HG02798 (cell line): Measurements from ENCODE around the gene ST8SIA5.

Experiments used
- ATAC-seq: cut with Tn5 transposase; IDR thresholded peaks from one replicate; pipeline ENCODE4 v1.9.1; 2021; ENCODE audit warnings: mild to moderate bottlenecking; ENCODE audit not compliant: unreplicated experiment, poor library complexity

Gene ST8SIA5

DNA sequence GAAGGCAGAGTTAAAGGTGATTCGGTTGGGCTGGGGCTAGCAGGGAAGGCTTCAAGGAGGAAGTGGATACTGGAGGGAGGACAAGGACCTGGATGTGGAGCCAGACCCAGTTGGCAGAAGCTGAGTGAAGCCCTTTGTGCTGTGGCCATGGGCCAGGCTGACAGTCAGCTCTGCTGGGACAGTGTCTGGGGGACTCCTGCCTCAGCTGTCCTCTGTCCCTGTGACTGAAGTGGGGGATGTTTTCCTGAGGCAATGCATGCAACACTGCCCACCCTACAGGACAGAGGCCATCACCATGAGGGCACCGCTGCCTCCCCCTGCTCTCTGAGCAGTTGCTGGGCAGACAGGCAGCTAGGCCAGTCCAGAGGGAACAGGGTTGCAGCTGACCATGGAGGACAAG lies 40.0 kb downstream of the ST8SIA5 start:
- no peak for ATAC-seq

DNA sequence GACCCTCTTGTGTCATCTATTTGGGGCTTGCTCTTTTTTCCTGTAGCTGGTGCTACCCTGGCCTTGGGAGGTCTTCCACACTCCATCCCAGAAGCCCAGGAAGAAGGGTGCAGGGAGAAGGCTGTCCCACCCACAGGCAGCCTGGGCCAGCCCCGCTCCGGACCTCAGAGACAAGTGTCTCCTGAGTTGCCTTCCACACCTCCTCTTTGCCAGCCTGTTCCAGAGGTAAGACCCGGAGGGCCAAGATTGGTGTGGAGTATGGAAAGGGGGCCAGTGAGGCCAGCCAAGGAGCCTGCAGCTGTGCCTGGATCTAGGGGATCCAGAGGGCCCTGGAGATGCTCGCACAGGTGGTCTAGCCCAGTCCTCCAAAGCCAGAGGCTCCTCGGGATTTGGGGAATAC lies 40.5 kb downstream of the ST8SIA5 start:
- ATAC-seq, result no peak

DNA sequence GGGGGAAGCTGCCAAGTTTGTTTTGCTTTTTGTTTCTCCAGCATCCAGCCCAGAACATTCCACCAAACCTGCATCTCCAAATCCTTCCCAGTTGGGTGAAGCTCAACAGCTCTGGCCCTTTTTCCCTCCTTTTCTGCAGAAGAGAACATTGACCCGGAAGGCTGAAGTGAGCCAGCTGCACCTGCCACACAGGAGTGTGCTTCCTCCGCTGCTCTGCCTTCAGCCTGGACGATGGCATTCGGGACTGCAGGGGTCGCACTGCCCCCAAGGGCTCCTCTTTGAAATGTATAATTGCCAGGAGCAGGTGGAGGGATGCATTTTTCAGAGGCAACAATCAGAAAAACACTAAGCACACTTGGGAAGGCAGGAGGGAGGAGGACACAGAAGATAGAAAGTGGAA lies 41.8 kb downstream of the ST8SIA5 start:
- ATAC-seq, result no peak

DNA sequence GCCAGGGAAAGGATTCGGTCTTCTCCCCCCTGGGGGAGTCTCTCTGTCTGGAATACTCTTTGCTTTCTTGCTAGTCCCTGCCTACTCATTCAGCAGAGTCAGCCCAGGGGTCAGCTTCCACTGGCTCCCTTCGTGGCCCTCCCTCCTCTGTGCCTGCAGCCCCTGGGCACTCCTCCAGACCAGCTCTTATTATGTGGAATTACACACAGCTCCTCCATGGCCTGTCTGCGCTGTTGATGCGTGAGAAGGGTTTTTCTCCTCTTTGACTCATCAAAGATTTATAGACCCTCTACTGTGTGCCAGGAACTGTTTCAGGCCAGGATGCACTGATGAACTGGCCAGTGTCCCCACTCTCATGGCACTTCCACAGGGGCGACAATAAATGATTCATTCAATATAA lies 44.4 kb downstream of the ST8SIA5 start:
- ATAC-seq, result no peak

DNA sequence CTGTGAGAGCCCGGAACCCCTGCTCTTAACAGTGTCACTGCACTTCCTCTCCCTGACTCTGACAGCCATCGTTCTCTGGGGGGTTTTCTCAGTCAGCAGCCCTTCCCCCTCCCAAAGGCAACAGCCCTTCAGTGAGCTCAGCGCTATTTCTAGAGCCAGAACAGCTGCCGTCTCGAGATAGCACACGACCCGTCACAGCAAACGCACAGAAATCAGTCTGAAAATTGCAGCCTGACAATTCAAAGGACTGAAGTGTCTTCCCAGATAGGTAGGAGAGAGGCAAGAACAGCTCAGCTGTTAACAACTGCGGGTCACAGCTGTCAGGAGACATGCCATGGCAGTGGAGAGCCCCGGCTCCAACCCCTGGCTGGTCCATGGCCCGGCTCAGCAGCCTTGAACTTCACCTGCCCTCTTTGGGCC lies 45.4 kb downstream of the ST8SIA5 start:
- no peak for ATAC-seq

DNA sequence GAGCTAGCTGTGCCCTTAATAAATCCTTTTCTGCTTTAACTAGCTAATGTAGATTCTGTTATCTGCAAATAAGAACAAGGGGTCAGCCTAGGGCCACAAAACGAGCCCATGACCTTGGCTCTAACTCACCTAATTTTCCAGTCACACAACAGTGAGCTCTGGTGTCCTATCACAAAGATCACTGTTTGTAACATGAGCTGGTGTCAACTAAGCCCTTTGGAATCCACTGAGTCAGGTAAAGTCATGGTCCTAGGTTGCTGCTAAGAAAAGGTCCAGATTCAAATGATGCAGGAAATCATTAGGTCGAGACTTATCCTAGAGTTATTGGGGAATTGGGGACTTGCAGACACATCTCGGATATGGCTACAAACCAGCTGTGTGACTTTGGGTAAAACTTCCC lies 49.9 kb downstream of the ST8SIA5 start:
- no peak for ATAC-seq

DNA sequence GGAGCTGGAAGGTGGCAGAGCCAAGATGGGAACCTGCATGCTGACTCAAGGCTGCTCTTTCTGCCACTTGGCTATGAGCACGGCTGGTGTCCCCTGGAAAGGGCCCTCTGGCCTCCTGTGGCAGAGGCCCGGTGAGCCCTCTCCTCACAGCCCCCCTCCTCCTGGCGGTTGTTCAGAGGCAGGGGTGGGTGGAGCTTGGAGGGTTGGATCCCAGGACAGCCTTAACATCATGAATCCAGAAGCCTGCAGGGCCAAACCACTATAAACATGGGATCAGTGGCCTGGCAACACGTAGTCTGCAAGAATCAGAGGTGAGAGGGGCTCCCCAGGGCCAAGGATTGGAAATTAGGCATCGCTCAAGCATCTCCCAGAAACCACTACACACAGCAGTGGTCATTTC lies 51.3 kb downstream of the ST8SIA5 start:
- ATAC-seq, result no peak

DNA sequence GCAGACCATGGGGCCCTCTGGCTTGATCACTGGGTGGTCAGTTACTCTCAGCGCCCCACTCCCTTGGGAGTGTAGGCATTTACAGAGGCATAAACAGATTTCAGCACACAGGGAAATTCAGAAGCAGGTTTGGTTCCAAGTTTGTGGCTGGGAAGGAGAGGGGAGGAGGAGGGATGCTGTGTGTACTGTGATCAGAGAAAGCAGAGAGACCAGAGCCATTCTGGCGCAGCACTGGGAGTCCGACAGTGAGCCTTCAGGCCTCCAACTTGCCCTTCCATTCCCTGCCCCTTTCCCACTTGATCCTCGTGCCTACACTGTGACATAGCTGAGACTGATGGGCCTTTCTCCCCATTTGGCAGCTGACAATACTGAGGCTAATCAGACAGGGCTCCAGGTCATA lies 52.0 kb downstream of the ST8SIA5 start:
- no peak for ATAC-seq

DNA sequence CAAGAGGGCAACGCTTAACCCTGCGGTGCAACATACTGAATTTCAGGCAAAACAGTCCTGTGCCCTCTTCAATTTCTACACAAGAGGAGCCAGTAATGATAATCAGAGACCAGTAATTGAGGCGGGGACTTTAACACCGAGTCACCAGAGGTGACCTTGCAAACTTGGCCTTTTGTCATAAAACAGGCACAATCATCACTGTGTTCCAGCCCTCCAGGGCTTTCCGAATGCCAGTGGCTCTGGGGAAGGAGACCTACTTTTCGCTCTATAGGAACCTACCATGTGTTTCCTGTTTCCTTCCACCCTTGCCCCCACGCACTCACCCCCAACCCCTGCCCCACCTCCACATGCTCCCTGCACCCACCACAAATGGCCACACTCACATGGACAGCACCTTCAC lies 52.7 kb downstream of the ST8SIA5 start:
- no peak for ATAC-seq

DNA sequence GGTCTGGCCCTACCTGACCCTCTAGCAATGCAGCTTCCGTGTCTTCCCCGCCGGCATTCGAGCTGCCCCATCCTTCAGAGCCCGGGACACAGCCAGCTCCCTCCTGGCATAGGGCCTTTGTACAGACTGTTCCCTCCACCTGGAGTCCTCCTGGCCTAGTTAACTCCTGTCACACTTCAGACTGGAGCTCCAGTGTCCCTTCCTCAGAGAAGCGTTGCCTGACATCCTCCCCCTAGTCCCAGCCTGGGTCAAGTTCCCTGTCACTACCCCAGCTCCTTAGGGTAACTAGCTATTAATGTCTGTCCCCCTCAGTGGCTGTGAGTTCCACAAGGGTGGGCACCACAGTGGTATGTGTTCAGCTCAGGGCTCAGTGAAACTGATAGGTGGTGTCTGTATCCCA lies 54.4 kb downstream of the ST8SIA5 start:
- no peak for ATAC-seq

DNA sequence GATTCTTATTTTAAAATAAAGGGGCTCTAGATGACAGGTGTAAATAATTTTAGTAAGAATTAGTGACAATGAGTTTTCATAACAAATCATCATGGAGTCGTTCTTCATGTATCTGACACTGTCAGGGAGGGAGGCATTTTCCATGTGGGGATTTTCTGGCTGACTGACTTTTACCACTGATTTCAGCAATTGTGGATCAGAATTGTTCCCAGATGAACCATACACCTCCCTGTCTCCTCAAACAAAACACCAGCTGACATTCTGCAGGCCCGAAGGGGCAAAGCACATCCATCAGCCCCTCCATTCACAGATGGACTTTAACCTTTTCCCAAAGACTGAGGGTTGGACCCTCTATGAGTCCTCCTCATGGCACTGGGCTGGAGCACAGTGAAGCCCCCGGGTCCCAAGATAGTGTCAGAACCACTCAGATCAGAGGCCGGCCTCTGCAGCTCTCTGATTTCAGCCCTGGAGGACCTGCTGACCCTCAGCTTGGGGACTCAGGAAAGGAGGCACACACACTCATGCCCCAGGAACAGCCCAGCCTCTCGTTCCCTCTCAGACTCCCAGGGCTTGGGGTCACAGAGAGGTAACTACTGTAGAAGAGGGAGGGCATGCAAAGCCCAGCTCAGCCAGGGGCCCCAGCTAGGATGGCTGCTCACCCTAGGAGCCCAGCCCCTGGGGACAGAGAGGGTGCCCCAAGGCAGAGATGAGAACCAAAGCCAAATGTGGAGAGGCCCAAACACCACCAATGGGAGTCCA lies 56.6 kb downstream of the ST8SIA5 start:
- ATAC-seq, result no peak

DNA sequence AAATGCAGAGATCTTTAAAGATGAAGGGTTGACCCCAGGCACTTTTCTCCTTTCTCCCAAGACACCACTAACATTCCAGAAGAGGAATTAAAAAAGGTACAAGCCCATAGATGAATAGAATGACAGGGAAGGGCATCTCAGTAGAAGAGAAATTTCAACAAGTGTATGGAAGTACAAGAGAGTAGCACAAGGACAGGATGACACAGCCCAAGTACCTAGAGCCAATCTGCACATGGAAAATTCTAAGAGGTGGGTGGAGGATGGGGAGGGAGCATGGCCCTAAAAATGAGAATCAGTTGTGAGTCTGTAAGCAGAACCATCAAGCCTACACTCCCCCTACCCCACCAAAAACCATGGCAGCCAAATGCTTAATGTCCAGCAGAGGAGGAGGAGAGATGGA lies 60.2 kb downstream of the ST8SIA5 start:
- no peak for ATAC-seq

DNA sequence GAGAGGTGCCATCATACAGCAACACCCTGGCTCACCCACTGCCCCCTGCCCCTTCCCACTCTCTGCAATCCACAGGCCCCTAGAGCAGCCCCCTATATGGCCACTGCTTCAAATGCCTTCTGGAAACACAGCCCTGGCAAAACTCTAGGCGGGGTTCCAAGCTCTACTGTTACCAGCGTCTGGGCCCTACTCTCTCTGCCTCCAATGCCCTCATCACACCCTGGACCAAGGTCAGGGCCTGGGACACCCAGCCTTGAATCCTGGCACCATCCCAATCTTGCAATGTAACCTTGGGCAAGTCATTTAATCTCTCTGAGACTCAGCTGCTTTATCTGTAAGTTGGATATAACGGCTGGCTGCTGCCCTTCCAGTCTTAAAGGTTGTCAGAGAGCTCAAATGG lies 60.6 kb downstream of the ST8SIA5 start:
- ATAC-seq, result no peak

DNA sequence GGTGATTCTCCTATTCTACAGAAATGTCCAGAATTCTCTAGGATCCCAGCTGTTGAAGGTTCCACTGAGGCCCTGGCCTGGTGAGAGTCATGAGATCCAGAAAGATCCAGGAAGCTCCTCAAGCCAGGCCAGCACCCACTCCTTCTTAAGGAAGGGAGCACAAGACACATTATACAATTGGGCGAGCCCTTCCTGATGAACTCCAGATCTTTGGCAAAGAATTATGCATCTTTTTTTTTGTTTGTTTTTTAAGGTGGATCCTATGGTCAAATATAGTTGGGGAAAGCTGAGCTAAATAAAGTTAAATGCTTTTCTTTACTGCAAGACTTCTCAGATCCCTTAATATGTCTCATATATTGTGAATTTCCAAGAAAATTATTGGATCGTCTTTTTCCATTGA lies 62.9 kb downstream of the ST8SIA5 start:
- no peak for ATAC-seq

DNA sequence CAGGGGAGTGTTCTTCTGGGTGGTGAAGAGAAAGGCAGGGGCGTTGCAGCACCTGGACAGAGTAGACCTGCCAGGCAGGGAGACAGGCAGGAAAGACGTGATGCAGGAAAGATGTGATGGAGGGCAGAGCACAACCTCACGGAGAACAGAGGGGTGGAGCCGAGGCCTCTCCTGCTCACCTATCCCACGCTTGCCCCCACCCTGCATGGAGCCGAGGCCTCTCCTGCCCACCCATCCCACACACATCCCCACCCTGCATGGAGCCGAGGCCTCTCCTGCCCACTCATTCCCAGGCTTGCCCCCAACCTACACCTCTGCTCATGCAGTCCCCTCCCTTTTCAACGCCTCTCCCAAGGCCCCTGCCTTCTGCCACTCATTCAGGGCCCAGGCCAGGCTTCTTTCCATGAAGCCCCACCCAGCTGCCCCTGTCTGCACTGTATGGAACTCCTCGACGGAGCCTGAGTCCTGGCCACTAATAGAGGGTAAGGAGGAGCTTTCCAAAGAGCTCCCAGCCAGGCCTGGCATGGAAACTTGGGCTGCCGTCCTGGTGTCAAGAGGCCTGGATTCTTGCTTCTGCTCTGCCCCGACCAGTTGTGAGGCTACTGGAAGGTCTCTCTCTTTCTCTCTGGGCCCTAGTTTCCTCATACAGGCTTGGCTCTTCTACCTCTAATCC lies 67.9 kb downstream of the ST8SIA5 start:
- ATAC-seq, result no peak

DNA sequence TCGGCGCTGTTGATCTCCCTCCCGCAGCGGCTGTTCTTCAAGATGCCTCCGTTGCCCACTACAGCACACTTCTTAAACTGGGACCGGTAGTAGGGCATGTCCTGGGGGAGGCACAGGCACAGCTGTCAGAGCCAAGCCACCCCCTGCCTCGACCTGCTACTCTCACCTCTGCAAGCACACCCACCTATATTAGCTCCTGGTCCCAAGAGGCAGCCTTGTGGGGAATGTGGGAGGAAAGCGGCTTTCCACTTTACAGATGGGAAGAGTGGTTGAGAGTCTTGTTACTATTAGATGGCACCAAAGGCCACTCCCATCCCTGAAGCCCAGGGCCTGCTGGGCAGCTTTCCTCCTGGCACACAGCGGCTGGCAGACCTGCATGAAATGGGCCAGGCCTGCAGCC lies 70.7 kb downstream of the ST8SIA5 start:
- ATAC-seq, result no peak

DNA sequence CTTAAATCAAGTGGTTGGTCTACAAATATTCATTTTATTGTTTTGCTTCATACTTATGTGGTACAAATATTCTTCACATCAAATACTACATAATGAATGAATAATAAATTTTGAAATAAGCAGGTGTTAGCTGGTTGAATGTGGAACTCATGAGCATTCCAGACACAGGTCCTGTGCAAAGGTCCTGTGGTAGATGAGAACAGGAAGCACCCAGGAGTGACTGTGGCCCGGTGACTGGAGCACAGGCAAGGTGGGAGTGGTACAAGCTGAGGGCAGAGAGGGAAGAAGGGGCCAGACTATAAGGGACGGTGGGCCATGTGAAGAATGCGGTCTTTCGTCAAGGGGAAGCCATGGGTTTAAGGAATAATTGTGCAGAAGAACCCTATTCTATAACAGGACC lies 73.6 kb downstream of the ST8SIA5 start:
- ATAC-seq, result no peak

DNA sequence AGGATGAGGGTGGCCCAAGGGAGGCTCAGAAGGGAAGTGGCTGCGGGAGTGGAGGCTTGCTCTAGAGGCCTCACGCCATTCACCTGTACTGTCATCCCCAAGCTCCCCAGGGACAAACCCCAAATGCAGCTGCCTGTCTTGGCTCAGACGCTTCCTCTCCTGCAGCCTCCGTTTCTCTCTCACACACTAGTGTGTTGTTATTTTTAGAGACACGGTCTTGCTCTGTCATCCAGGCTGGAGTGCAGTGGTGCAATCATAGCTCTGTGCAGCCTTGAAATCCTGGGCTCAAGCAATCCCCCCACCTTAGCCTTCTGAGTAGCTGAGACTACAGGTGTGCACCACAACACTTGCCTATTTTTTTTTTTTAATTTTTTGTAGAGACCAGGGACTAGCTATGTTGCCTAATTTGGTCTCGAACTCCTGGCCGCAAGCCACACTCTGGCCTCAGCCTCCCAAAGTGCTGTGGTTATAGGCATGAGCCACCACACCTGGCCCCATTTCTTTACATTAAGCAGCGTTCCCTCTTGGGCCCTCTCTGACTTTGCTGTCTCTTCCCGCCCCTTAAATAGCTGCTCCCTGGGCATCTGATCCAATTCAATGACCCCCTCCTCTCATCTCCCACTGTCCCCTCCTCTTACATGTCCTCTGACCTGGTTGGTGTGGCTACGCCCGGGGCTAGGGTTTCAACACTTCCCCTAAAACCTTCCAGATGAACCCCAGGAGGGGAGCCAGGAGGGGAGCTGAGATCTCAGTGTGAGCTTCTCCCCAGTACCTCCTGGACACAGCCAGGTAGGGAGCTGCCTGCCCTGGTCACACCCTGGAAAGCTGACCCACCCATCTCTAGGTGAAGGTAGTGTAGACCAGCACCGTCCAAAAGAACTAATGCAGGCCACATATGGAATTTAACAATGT lies 75.8 kb downstream of the ST8SIA5 start:
- no peak for ATAC-seq

DNA sequence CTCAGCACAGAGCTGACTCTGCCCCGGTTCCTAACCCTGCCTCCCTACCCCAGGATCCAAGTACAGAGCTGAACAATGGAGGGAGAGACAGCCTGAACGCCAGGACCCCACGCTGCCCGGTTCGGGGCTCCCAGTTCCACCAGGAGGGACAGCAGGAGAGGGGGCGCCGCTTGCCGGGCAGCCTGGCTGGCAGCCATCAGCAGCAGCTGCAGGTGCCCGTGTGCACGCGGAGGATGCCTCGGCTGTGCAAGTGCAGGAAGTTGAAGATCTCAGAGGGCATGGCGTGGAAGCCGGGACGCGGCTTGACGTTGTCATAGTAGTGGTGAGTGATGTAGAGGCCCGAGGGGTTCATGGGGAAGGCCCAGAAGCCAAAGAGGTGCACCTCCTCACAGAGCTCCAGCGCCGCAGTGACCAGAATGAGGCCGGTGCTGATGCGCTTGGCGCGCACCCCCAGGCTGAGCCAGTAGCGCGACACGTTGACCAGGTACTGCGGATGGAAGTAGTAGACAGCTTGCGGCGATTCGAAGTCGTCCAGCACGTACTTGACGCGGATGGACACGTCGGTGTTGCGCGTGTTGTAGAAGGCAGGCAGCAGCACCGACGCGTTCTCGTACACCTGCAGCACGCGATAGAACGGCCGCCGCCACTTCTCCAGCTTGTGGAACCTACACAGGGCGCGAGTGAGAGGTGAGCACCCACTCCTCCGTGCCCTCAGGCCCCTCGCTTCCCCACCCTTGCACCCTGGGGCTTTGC lies 76.8 kb downstream of the ST8SIA5 start:
- ATAC-seq, result no peak

DNA sequence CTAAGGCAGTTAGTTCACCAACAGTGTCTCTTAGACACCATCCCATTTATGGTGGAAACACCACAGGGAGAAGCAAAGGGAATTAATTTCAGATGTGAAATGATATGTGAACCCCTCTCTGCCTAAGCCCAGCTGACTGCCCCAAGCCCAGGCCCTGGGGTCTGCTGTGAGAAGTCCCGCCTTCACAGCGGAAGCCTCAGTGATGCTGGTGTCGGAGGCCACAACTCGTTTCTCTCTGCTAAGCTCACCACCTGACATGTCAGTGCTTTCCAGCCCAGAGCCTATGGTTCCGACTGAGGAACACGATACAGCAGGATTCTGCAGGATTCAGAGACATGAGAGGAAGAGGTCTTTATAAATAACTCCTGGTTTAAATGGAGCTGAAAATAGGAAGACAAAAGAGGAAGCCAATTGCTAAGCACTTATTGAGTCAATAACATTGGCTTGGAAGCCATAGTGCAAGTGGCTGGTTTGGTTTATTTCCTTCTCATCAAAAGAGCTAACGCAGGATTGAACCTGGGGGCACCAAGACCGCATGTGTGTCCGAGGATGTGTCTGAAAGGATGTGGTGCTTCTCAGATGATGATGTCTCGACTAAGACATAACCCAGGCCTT lies 78.0 kb downstream of the ST8SIA5 start:
- ATAC-seq, result no peak
